B cell (primary cell): ENCODE results near the gene TNFRSF1A. TPM values are rescaled to one million over a fixed set of nuclear protein-coding genes. Genes with fewer than 3 reads are reported as not detected.

Source experiments
- ATAC-seq: fragments of 200-7000 bp; cut with Tn5 transposase; one replicate; pipeline ENCODE4 v1.10.0; 2021; ENCODE audit warnings: low read depth, mild to moderate bottlenecking, moderate number of reproducible peaks, moderate library complexity
- CTCF ChIA-PET: fragments of 350-600 bp; sonication (Branson Sonifier 250); formaldehyde crosslinking; loops from one replicate; lab custom pipeline; 2021; ENCODE audit warnings: antibody characterized with exemption, inconsistent platforms; lab: Charles Lee
- POLR2A ChIA-PET: fragments of 350-600 bp; sonication (Branson Sonifier 250); formaldehyde crosslinking; loops from one replicate; lab custom pipeline; 2021; ENCODE audit warnings: antibody characterized with exemption; lab: Charles Lee
- DNase-seq: peaks from one replicate; pipeline ENCODE4 v3.0.0; 2013
- H2AFZ ChIP-seq: 2 replicates; pipeline ENCODE4 v1.6.1; 2012; ENCODE audit warnings: mild to moderate bottlenecking, low read depth, low read length; ENCODE audit not compliant: insufficient read depth, poor library complexity, severe bottlenecking
- H3K27ac ChIP-seq, 2 donors: 1 replicate in 1 of 2; 2 replicates in 1 of 2; pipeline ENCODE4 v1.5.1; 2012 to 2013; ENCODE audit warnings: low read length in 2 of 2, mild to moderate bottlenecking in 2 of 2, moderate library complexity in 1 of 2
- H3K27me3 ChIP-seq, 4 experiments: fragments of 200-600 bp in 1 of 4; sonication (generic) in 1 of 4; replicated peaks in 1 of 4; 1 replicate in 2 of 4; 2 replicates in 2 of 4; pipeline versions ENCODE4 v1.6.1 to v1.7.0; 2013 to 2016; ENCODE audit warnings: low read length in 3 of 4, mild to moderate bottlenecking in 2 of 4, mixed read lengths in 1 of 4, moderate library complexity in 1 of 4; ENCODE audit not compliant: insufficient read depth in 4 of 4, control insufficient read depth in 3 of 4; ENCODE audit errors: control extremely low read depth in 1 of 4
- H3K36me3 ChIP-seq, 2 experiments: replicated peaks in 1 of 2; 1 replicate in 1 of 2; 2 replicates in 1 of 2; pipeline versions ENCODE4 v1.6.1 to v1.7.1; 2013; ENCODE audit warnings: low read length in 1 of 2; ENCODE audit not compliant: insufficient read depth in 2 of 2, control insufficient read depth in 1 of 2; ENCODE audit errors: control extremely low read depth in 1 of 2, extremely low read depth in 1 of 2
- H3K4me1 ChIP-seq, 2 donors: fragments of 200-600 bp in 1 of 2; sonication (generic) in 1 of 2; 1 replicate in 1 of 2; 2 replicates in 1 of 2; pipeline versions ENCODE4 v1.5.1 to v1.6.1; 2013 to 2017; ENCODE audit warnings: low read length in 2 of 2; ENCODE audit not compliant: control insufficient read depth in 2 of 2, insufficient read depth in 2 of 2
- H3K4me2 ChIP-seq: replicated peaks from 2 replicates; pipeline ENCODE3; 2012; ENCODE audit warnings: mild to moderate bottlenecking, low read depth, low read length; ENCODE audit not compliant: poor library complexity, severe bottlenecking
- H3K4me3 ChIP-seq, 5 experiments: fragments of 200-600 bp in 1 of 5; sonication (generic) in 1 of 5; 1 replicate in 3 of 5; 2 replicates in 2 of 5; pipeline versions ENCODE4 v1.5.1 to v1.7.0; 2011 to 2016; ENCODE audit warnings: low read length in 4 of 5, mild to moderate bottlenecking in 4 of 5, low read depth in 2 of 5, control low read depth in 1 of 5, moderate library complexity in 1 of 5; ENCODE audit not compliant: insufficient read depth in 1 of 5; ENCODE audit errors: control extremely low read depth in 1 of 5, extremely low read depth in 1 of 5
- H3K79me2 ChIP-seq: fragments of 200-600 bp; sonication (generic); one replicate; pipeline ENCODE4 v1.6.0; 2016; ENCODE audit warnings: low read length; ENCODE audit not compliant: control insufficient read depth, insufficient read depth
- H3K9ac ChIP-seq: fragments of 200-600 bp; sonication (generic); 2 replicates; pipeline ENCODE4 v1.6.1; 2017; ENCODE audit warnings: mild to moderate bottlenecking, low read length, moderate library complexity
- H3K9me3 ChIP-seq, 3 donors: one replicate each; pipeline versions ENCODE4 v1.6.1 to v1.7.1; 2013; ENCODE audit warnings: low read length in 2 of 3; ENCODE audit not compliant: control insufficient read depth in 2 of 3, insufficient read depth in 1 of 3; ENCODE audit errors: control extremely low read depth in 1 of 3
- H4K20me1 ChIP-seq: 2 replicates; pipeline ENCODE4 v1.6.0; 2012; ENCODE audit warnings: mild to moderate bottlenecking, low read length; ENCODE audit not compliant: insufficient read depth, control insufficient read depth, poor library complexity, severe bottlenecking
- H3K27ac Mint-ChIP-seq: one replicate; pipeline ENCODE4 v1.8.0; 2021; ENCODE audit warnings: mixed read lengths
- H3K27me3 Mint-ChIP-seq: one replicate; pipeline ENCODE4 v1.8.0; 2021; ENCODE audit warnings: mixed read lengths
- H3K4me1 Mint-ChIP-seq: one replicate; pipeline ENCODE4 v1.8.0; 2021; ENCODE audit warnings: mixed read lengths
- H3K4me3 Mint-ChIP-seq: one replicate; pipeline ENCODE4 v1.8.0; 2021; ENCODE audit warnings: mixed read lengths
- H3K9me3 Mint-ChIP-seq: one replicate; pipeline ENCODE4 v1.8.0; 2022; ENCODE audit warnings: mixed read lengths; ENCODE audit not compliant: insufficient read depth
- CTCF ChIP-seq: fragments of 200-600 bp; IDR thresholded peaks from one replicate; pipeline ENCODE4 v1.8.0; 2022; ENCODE audit warnings: antibody characterized with exemption, mild to moderate bottlenecking
- EZH2 ChIP-seq: IDR thresholded peaks from 2 replicates; pipeline ENCODE4 v1.6.1; 2012; ENCODE audit warnings: borderline replicate concordance, low read depth, mild to moderate bottlenecking, moderate library complexity, low read length; ENCODE audit not compliant: insufficient read depth, poor library complexity, severe bottlenecking
- WGBS: methylation state at CpG from one replicate; pipeline ENCODE4 v1.1.5; 2013; ENCODE audit warnings: missing lambda C conversion rate; ENCODE audit not compliant: insufficient coverage; 5-methylcytosine and 5-hydroxymethylcytosine counted together
- intact Hi-C: fragments of 100-400 bp; cut with micrococcal nuclease; formaldehyde crosslinking; loops from one replicate; pipeline ENCODE4 v1.10.0; 2022
- polyA plus RNA-seq: library from polyadenylated mRNA; depleted of rRNA; stranded (reverse); fragments of >200 nt; gene quantifications from 2 replicates; pipeline ENCODE4 v1.2.3, GENCODE V29; 2012
- total RNA-seq, 2 donors: library from RNA; stranded (reverse); fragments of 120-200 nt in 1 of 2; gene quantifications; 1 replicate in 1 of 2; 2 replicates in 1 of 2; pipeline versions ENCODE4 v1.2.3 to v1.2.4, GENCODE V29; 2013 to 2022

Gene TNFRSF1A
- total and polyA plus RNA-seq, 2 donors (not counting 1 experiment from before 2014, with no cell fraction given): 0.59 to 1.6 TPM

DNA sequence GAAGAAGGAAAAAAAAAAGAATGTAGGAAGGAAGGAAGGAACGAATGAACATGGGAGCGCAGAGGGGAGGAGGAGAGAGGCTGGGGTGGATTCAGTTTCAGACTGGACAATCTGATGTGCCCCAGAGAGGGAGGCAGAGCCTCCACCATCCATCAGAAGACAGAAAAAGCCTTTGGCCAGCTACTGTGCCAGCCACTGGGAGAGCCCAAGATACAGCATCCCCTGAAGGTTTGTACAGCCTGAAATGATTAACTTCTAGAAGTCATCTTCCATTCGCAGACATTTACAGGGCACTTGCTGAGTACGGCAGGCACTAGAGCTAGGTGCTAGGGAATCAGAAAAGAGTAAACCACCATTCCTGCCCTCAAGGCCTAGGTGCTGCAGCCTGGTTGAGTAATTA, 22.4 kb downstream of the TNFRSF1A start:
- H3K4me3 Mint-ChIP-seq: no peak overlapping the region
- no peak overlapping the region for H2AFZ ChIP-seq
- H3K79me2 ChIP-seq: no peaks in the 10 kb centered on the region
- ChIA-PET CTCF (interaction anchor here (1.2 kb wide), 1 partner anchor 16 kb away, joined by 4 read pairs; no protein-coding TSS in a partner anchor), POLR2A (no interaction called here)
- H3K4me1 Mint-ChIP-seq: peaks cover 15% of the 10 kb centered on the region
- no peak overlapping the region for H3K27ac ChIP-seq
- peaks cover 0 to 3% (median 0%) of the 10 kb centered on the region in 3 donors for H3K9me3 ChIP-seq
- H3K27me3 Mint-ChIP-seq: peaks cover 77% of the 10 kb centered on the region
- no peaks in the 10 kb centered on the region for H3K9me3 Mint-ChIP-seq
- H3K4me1 ChIP-seq: peaks cover 15 to 22% of the 10 kb centered on the region in 2 donors
- peaks cover 0 to 83% (median 43%) of the 10 kb centered on the region in 4 experiments for H3K27me3 ChIP-seq
- H3K27ac Mint-ChIP-seq: no peak overlapping the region
- TF ChIP-seq CTCF: no peak
- TF ChIP-seq EZH2: no peak
- no peak overlapping the region for H3K4me3 ChIP-seq
- no peak overlapping the region for H3K4me2 ChIP-seq
- no peak for ATAC-seq
- H4K20me1 ChIP-seq: no peaks in the 10 kb centered on the region
- intact Hi-C loops: no loop called here
- no peaks in the 10 kb centered on the region for H3K36me3 ChIP-seq
- DNase-seq: no peak
- no peak overlapping the region for H3K9ac ChIP-seq
- WGBS: 100% methylated on average over 2 of the region's 4 CpGs

GRCh38 chr12:6318440-6318879, 23.4 kb downstream of the TNFRSF1A start:
- Histone ChIP-seq H4K20me1 (no peaks in the 10 kb centered on the region), H3K4me2 (no peak overlapping the region), H3K27me3 (peaks cover 0 to 75% (median 38%) of the 10 kb centered on the region in 4 experiments), H3K9me3 (no peaks in the 10 kb centered on the region), H3K4me3 (no peak overlapping the region), H3K36me3 (no peaks in the 10 kb centered on the region), H3K9ac (no peak overlapping the region), H2AFZ (no peak overlapping the region), H3K4me1 (peaks cover 10 to 17% of the 10 kb centered on the region in 2 donors), H3K27ac (no peak overlapping the region), H3K79me2 (no peaks in the 10 kb centered on the region)
- no peak for TF ChIP-seq EZH2
- TF ChIP-seq CTCF: no peak
- H3K27me3 Mint-ChIP-seq: peaks cover 75% of the 10 kb centered on the region
- no peak for ATAC-seq
- no peak for DNase-seq
- no peaks in the 10 kb centered on the region for H3K9me3 Mint-ChIP-seq
- POLR2A ChIA-PET: no interaction called here
- intact Hi-C loops: no loop called here
- H3K4me3 Mint-ChIP-seq: no peak overlapping the region
- no peak overlapping the region for H3K27ac Mint-ChIP-seq
- CTCF ChIA-PET: no interaction called here
- H3K4me1 Mint-ChIP-seq: peaks cover 9% of the 10 kb centered on the region
- WGBS: 49% methylated on average over 16 of the region's 16 CpGs
